ENCODE data around the gene SCAPER.

GRCh38 chr15:76483752-76484151, 421.4 kb downstream of the SCAPER start:
- TF ChIP-seq CTCF (IDR thresholded peaks at IDR 0.05; ENCODE audit: low read depth, low read length) (no peak), EZH2phosphoT487 (IDR thresholded peaks at IDR 0.05; ENCODE audit: low read depth) (no peak)

Measured in OCI-LY3 (cell line).